ENCODE measurements around the gene CASTOR1. TPM values are rescaled to one million over a fixed set of nuclear protein-coding genes. Genes with fewer than 3 reads are reported as not detected.
A peak's percentile ranks its signal among the peaks of the same experiment; 100 is the strongest.

Gene CASTOR1
- total and polyA plus RNA-seq, 2 donors (not counting 3 experiments of a cell fraction or from before 2014, with no cell fraction given), result 8.1 to 26.8 TPM

- dilution Hi-C loops (cut with MboI; ENCODE audit: extremely low pct_ligation_motif_present, low sequenced_read_pairs) (no loop called here), intact Hi-C loops (cut with micrococcal nuclease) (no loop called here)
- CTCF ChIA-PET, result interaction anchor here (0.6 to 1.5 kb wide), 3 partner anchors 9 to 139 kb away, joined by 3 read pairs; no protein-coding TSS in a partner anchor
- Histone ChIP-seq H3K9me1 (replicated peaks; ENCODE audit: control insufficient read depth, extremely low read depth, insufficient read depth, low read length) (no peaks in the 10 kb centered on the region), H3K9ac (replicated peaks; ENCODE audit: extremely low read depth, insufficient read depth, low read length) (no peak within 1 kb of the TSS), H3K9me3 (replicated peaks; ENCODE audit: control insufficient read depth, insufficient read depth, low read length) (no peaks in the 10 kb centered on the region), H3K79me2 (ENCODE audit: control insufficient read depth, insufficient read depth, low read length) (no peaks in the 10 kb centered on the region), H3K36me3 (ENCODE audit: control insufficient read depth in 2 of 2, extremely low read depth in 1 of 2, insufficient read depth in 2 of 2, low read length in 2 of 2) (no peaks in the 10 kb centered on the region), H4K20me1 (replicated peaks; ENCODE audit: control insufficient read depth, extremely low read depth, insufficient read depth, low read length) (no peaks in the 10 kb centered on the region), H3K4me1 (ENCODE audit: control insufficient read depth, extremely low read depth, insufficient read depth, low read length) (peaks cover 11% of the 10 kb centered on the region), H3K27ac (ENCODE audit: insufficient read depth, low read depth, low read length) (no peak within 1 kb of the TSS), H2AFZ (ENCODE audit: low read depth, low read length) (peak within 1 kb of the TSS; percentile 87), H3K4me3 (replicated peaks in 1 of 3; ENCODE audit: insufficient read depth in 1 of 3, low read depth in 1 of 3, low read length in 3 of 3) (peak within 1 kb of the TSS; percentile 13 to 51 (median 31)), H3K27me3 (ENCODE audit: control insufficient read depth in 2 of 2, insufficient read depth in 2 of 2, low read length in 2 of 2) (peaks cover 22 to 25% of the 10 kb centered on the region in 2 experiments), H3K4me2 (ENCODE audit: insufficient read depth, low read length) (peak within 1 kb of the TSS; percentile 81)
- BruUV-seq (replicated peaks), result TSS peak; percentile 55
- DNase-seq (ENCODE audit: low read depth, low spot score), result peak; percentile 19
- peak; percentile 57 for FAIRE-seq
- no peak for TF ChIP-seq POLR2A (IDR thresholded peaks at IDR 0.05; ENCODE audit: low read depth, low read length)
- TF ChIP-seq EZH2 (IDR thresholded peaks at IDR 0.05; ENCODE audit: borderline replicate concordance, low read depth, low read length, severe bottlenecking), result no peak
- no peak for TF ChIP-seq MAX (IDR thresholded peaks at IDR 0.05; ENCODE audit: insufficient read depth, insufficient read length)
- TF ChIP-seq POLR2AphosphoS5 (IDR thresholded peaks at IDR 0.05; ENCODE audit: insufficient read depth, low read depth, low read length), result no peak
- TF ChIP-seq CTCF (IDR thresholded peaks at IDR 0.05; ENCODE audit: extremely low read depth in 1 of 2, insufficient read depth in 1 of 2, low read depth in 1 of 2, low read length in 2 of 2), result no peak
- TF ChIP-seq MYC (IDR thresholded peaks at IDR 0.05; ENCODE audit: low read depth, low read length), result no peak
- TF ChIP-seq JUN (IDR thresholded peaks at IDR 0.05; ENCODE audit: borderline replicate concordance, insufficient read depth, insufficient read length, low read depth), result no peak
- no peak for TF ChIP-seq GATA2 (IDR thresholded peaks at IDR 0.05; ENCODE audit: insufficient read depth, insufficient read length, low read depth, low read length)
- no peak for TF ChIP-seq FOS (IDR thresholded peaks at IDR 0.05; ENCODE audit: borderline replicate concordance, insufficient read depth, low read length)
- POLR2A ChIA-PET, result no interaction called here
Measured at GRCh38 chr22:30245985-30246813, 43.1 kb downstream of the CASTOR1 start, which contains the start of gene LIF. LIF (minus strand) TSS chr22:30246759; CDS start chr22:30246695, 64 bp downstream.

Data from endothelial cell of umbilical vein (primary cell).